Measurements from ENCODE around the gene ARHGAP44. TPM values are rescaled to one million over a fixed set of nuclear protein-coding genes. Genes with fewer than 3 reads are reported as not detected.
A peak's percentile ranks its signal among the peaks of the same experiment; 100 is the strongest.

Gene ARHGAP44
- total RNA-seq, result 10 to 100 TPM; 28.3 to 37.5 TPM
- polyA plus RNA-seq, result 10 to 100 TPM; 12.1 to 12.2 TPM
- long read RNA-seq, donor 1, full-length matches to known transcripts, result 6 of 18 reads
- long read RNA-seq, donor 1, partial matches to known transcripts, result 12 of 18 reads
- long read RNA-seq, donor 1, other reads (novel, unspliced or antisense), result 0 of 18 reads
- long read RNA-seq, donor 2, full-length matches to known transcripts, result 3 of 3 reads
- long read RNA-seq, donor 2, partial matches to known transcripts, result 0 of 3 reads
- long read RNA-seq, donor 2, other reads (novel, unspliced or antisense), result 0 of 3 reads
- long read RNA-seq, donor 3, full-length matches to known transcripts, result 15 of 15 reads
- long read RNA-seq, donor 3, partial matches to known transcripts, result 0 of 15 reads
- long read RNA-seq, donor 3, other reads (novel, unspliced or antisense), result 0 of 15 reads
- long read RNA-seq, donor 4, full-length matches to known transcripts, result 4 of 4 reads
- long read RNA-seq, donor 4, partial matches to known transcripts, result 0 of 4 reads
- long read RNA-seq, donor 4, other reads (novel, unspliced or antisense), result 0 of 4 reads
- long read RNA-seq, donor 5, full-length matches to known transcripts, result 8 of 30 reads
- long read RNA-seq, donor 5, partial matches to known transcripts, result 22 of 30 reads
- long read RNA-seq, donor 5, other reads (novel, unspliced or antisense), result 0 of 30 reads

GRCh38 chr17:12789481-12790248 is at the start of gene ARHGAP44:
Gene ARHGAP44, plus strand, starts transcription at chr17:12789498. Its CDS starts 341 bp downstream, at chr17:12789839.
- Histone ChIP-seq H3K9ac (ENCODE audit: insufficient read depth in 1 of 2, low read length in 2 of 2) (peak within 1 kb of the TSS in 1 of 2 donors; percentile 16), H3K27me3 (ENCODE audit: control insufficient read depth in 3 of 3, insufficient read depth in 3 of 3, low read length in 2 of 3) (peaks cover 0 to 13% (median 11%) of the 10 kb centered on the region in 3 donors), H3K4me1 (ENCODE audit: control insufficient read depth in 5 of 5, insufficient read depth in 5 of 5, low read length in 5 of 5) (peaks cover 0 to 9% (median 4%) of the 10 kb centered on the region in 5 donors), H3K36me3 (ENCODE audit: control insufficient read depth in 4 of 4, insufficient read depth in 4 of 4, low read length in 4 of 4) (no peaks in the 10 kb centered on the region), H3K27ac (ENCODE audit: low read depth in 1 of 2, low read length in 1 of 2) (peak within 1 kb of the TSS; percentile 76 to 82), H3K9me3 (ENCODE audit: control insufficient read depth in 4 of 4, insufficient read depth in 3 of 4, low read length in 3 of 4) (no peaks in the 10 kb centered on the region), H3K4me3 (peak within 1 kb of the TSS; percentile 43)
- DNase-seq (peak; percentile 59 to 74 (median 72)), ATAC-seq (ENCODE audit: insufficient read depth, low FRiP score) (peak; percentile 76)
- WGBS, 2 donors, result 1% methylated on average over 68 to 86 of the region's 86 CpGs
- no peak for TF ChIP-seq CTCF (IDR thresholded peaks at IDR 0.05; ENCODE audit: control extremely low read depth, extremely low read depth)

GRCh38 chr17:12739500-12739899 is 49.8 kb upstream of the ARHGAP44 start:
- Histone ChIP-seq H3K27me3 (ENCODE audit: control insufficient read depth in 3 of 3, insufficient read depth in 3 of 3, low read length in 2 of 3) (peaks cover 0 to 6% (median 0%) of the 10 kb centered on the region in 3 donors), H3K4me3 (no peak overlapping the region), H3K9ac (ENCODE audit: insufficient read depth in 1 of 2, low read length in 2 of 2) (no peak overlapping the region), H3K4me1 (ENCODE audit: control insufficient read depth in 5 of 5, insufficient read depth in 5 of 5, low read length in 5 of 5) (peaks cover 2 to 19% (median 6%) of the 10 kb centered on the region in 5 donors), H3K27ac (ENCODE audit: low read depth in 1 of 2, low read length in 1 of 2) (no peak overlapping the region), H3K36me3 (ENCODE audit: control insufficient read depth in 4 of 4, insufficient read depth in 4 of 4, low read length in 4 of 4) (peaks cover 0 to 6% (median 0%) of the 10 kb centered on the region in 4 donors), H3K9me3 (ENCODE audit: control insufficient read depth in 4 of 4, insufficient read depth in 3 of 4, low read length in 3 of 4) (no peaks in the 10 kb centered on the region)
- no peak for TF ChIP-seq CTCF (IDR thresholded peaks at IDR 0.05; ENCODE audit: control extremely low read depth, extremely low read depth)
- ATAC-seq (ENCODE audit: insufficient read depth, low FRiP score) (no peak), DNase-seq (peak in 1 of 3 donors; percentile 34)
- 55 to 60% methylated on average over 4 of the region's 4 CpGs for WGBS, 2 donors

GRCh38 chr17:12743046-12743445 is 46.3 kb upstream of the ARHGAP44 start:
- Histone ChIP-seq H3K36me3 (ENCODE audit: control insufficient read depth in 4 of 4, insufficient read depth in 4 of 4, low read length in 4 of 4) (peaks cover 0 to 3% (median 0%) of the 10 kb centered on the region in 4 donors), H3K9me3 (ENCODE audit: control insufficient read depth in 4 of 4, insufficient read depth in 3 of 4, low read length in 3 of 4) (no peaks in the 10 kb centered on the region), H3K9ac (ENCODE audit: insufficient read depth in 1 of 2, low read length in 2 of 2) (no peak overlapping the region), H3K4me1 (ENCODE audit: control insufficient read depth in 5 of 5, insufficient read depth in 5 of 5, low read length in 5 of 5) (peaks cover 0 to 7% (median 2%) of the 10 kb centered on the region in 5 donors), H3K4me3 (no peak overlapping the region), H3K27me3 (ENCODE audit: control insufficient read depth in 3 of 3, insufficient read depth in 3 of 3, low read length in 2 of 3) (peaks cover 0 to 6% (median 0%) of the 10 kb centered on the region in 3 donors), H3K27ac (ENCODE audit: low read depth in 1 of 2, low read length in 1 of 2) (peak overlapping the region in 1 of 2 donors; percentile 63)
- DNase-seq, result no peak
- 55 to 71% methylated on average over 3 of the region's 3 CpGs for WGBS, 2 donors
- TF ChIP-seq CTCF (IDR thresholded peaks at IDR 0.05; ENCODE audit: control extremely low read depth, extremely low read depth), result no peak
- no peak for ATAC-seq (ENCODE audit: insufficient read depth, low FRiP score)
